GM19397 (cell line): ENCODE data around the gene ITIH1.

Experiments
- ATAC-seq: cut with Tn5 transposase; IDR thresholded peaks from one replicate; pipeline ENCODE4 v1.9.1; 2021; ENCODE audit warnings: mild to moderate bottlenecking, moderate library complexity; ENCODE audit not compliant: unreplicated experiment

ITIH1 gene

DNA sequence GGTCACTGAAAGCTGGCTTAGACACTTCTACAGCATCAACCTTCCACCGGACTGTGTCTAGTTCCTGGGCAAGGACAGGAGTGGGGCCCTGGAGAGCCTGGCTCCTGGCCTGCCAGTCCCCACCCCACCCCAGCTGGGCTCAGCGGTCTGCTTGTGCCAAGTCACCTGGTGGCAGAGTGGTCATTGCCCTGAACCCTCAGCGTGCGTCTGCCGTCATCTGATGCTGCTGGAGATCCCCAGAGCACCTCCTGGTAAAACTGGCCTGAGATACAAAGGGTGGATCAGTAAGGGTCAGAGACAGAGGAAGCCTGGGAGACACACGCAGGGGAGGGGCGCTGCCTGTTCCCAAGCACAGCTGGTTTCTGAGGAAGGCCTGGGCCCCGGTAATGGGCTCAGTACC lies 36.4 kb downstream of the ITIH1 start:
- no peak for ATAC-seq

DNA sequence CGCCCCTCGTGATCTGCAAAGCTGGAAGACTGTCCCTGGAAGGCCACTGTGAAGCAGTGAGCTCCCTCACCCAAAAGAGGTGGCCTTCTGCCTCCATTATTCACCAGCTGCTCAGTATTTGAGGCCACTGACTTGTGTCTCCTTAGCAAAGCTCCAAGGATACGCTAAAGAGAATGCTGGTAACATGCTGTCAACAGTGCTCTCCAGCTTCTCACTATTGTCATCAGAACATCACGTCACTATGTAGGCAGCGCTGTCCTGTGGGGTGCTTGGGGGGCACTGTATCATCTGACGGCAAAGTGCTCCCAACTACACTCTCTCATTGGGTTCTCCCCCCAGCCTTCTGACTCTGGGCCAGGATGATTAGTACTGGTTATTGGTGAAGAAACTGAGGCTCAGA lies 38.8 kb downstream of the ITIH1 start:
- ATAC-seq, result no peak

DNA sequence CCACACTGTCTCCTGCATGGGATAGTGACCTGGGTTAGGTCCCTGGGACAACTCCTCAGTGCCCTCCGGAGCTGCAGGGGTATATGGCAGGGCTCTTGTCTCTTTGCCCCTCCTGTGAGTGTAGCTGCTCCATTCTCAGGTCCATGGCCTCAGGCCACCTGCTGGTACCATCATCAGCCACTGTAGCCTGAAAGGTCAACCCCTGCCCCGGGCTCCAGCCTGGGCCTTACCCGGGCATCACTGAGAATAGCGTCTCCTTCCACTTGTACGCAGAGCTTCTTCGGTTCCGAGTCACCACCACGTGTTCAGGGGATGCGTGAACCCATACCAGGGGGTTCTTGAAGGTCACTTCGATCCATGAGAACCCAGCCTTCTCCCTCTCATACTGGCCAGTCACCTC lies 39.3 kb downstream of the ITIH1 start:
- no peak for ATAC-seq

DNA sequence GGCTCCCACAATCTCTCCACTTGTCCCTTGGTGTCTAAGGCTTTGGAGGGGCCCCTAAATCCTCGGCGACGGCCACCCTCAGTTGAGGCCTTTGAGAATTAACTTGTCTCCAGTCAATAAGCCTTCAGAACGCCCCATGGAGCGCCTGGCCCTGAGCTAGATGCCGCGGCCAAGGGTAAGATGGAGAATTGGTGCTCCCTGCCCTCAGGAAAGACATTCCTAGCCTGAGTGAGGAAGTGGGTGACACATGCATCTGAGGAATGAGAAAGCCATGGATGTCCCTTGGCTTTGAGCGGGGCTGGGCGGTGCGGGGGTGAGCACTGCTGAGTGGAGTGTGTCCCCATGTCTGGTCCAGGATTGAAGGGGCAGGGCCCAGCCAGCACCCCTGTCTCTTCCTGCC lies 39.8 kb downstream of the ITIH1 start:
- no peak for ATAC-seq

DNA sequence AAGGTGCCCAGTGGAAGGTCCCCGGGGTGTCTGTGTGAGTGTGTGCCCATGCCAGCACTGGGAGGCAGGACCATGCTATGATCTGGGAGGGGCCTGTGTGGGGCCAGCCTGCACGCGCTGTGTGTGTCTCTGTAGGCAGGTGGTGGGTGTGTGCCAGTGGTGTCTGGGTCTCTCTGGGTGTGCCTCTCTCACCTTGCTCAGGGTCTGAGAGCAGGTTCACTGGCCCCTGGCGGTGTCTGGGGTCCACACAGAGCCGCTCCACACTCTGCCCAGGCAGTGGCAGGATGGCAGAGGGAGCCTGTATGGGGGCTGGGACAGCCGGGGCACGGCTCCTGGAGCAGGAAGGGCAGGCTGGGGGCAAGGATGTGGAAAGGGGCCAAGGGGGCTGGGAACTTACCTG lies 40.5 kb downstream of the ITIH1 start:
- no peak for ATAC-seq

DNA sequence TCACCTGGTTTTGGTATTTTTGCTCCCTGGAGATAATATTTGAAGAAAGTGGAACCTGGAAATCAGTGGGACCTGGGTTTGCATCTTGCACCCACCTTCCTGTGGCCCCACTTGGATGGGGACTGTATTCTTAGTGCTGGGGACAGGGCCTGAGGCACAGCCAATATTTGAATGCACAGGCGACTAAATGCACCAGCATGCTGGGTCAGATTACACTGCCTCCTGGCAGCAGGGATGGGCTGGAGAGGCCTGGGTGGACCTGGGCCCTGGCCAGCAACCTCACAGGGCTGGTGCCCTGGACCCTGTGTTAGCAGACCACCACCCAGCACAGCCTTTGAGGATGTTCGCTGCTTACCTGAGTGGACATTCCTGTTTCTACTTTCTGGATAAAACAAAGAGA lies 42.5 kb downstream of the ITIH1 start:
- ATAC-seq, result no peak

DNA sequence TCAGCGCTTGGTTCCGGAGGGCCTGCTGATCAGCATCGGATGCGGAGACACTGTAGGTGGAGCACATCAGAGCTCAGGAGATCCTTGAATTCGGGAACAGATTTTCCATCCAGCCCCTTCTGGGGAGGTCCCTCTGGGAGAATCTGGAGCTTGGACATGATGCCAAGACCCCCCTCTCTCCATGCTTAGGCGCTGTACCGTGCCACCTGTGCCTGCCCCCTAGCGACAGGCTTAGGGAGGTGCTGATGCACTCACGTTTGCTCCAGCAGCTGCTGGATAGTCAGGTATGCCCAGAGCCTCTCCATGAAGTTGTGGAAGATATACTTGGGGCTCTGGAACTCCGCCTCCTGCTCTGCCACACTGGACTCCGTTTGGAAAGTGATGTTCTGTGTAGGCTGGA lies 43.3 kb downstream of the ITIH1 start:
- no peak for ATAC-seq

DNA sequence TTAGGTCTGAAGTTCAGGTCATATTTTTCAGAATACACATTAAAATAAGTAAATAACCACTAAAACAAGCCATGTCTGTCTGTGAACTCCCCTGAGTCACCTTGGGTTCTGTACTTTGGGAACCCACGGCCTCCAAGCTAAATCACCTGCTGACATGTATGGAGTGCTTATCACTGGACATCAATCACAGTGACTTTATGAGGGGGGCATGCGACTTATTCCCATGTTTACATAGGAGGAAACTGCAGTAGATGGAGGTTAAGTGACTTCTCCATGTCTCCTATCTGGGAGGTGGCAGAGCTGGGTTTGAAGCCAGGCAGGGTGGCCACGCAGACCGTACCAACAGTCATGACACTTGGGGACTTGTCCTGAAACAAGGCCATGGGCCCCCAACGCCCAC lies 45.0 kb downstream of the ITIH1 start:
- no peak for ATAC-seq

DNA sequence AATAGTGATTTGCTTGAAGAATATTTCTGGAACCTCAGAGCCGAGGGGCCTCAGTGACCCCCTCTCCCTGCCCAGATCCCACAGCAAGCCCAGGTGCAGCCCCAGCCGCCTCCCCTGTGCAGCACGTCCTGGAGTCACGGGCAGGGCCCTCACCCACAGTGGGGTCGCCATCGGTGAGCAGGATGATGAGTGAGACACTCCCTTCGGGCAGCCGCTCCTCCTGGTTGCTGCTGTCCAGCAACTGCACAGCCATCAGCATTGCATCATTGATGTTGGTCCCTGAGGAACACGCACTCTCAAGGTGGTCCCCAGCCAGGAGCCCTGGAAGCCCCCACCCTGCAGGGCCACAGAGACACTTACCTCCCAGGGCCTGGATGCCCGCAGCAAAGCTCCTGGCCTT lies 46.6 kb downstream of the ITIH1 start:
- no peak for ATAC-seq

DNA sequence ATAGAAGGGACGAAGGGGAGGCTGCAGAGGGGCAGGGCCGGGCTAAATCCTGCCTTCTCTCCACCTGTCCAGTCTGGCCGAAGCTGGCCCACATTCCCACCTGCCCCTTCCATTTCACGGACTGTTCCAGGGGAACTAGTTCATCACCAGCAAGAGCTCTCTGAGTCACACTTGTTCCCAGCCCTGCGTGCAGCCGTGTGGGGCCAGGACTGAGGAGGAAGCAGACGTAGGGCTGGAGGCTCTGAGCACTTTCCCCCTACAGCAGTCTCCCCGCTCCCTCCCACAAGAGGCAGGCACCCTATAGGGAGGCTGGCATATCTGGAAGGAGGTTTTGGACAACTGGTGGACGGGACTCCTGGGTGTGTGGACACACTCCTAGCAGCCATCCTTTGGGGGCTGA lies 50.0 kb downstream of the ITIH1 start:
- ATAC-seq, result no peak

DNA sequence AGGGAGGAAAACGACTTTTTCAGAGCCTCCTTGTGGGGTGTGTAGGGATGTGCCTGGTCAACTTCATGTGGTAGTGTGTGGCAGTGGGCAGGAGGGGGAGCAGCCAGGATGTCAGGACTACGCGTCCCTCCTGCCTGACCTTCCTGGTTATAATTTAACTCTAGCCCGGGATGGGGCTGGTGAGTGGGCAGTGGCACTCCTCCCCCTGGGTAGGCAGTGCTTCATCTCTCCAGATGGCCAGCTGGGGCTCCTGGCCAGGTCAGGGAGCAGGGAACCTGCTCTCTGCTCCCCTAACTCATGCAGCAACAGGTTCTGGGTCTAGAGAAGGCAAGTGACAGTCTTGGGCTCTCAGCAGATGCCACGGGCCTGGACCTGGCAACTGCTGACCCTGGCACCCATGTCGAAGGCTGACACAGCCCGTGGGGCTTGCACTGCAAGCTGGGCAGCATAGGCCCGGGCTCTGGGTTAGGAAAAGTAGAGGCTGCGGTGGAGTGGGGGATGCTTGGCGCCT lies 50.5 kb downstream of the ITIH1 start:
- ATAC-seq, result no peak

DNA sequence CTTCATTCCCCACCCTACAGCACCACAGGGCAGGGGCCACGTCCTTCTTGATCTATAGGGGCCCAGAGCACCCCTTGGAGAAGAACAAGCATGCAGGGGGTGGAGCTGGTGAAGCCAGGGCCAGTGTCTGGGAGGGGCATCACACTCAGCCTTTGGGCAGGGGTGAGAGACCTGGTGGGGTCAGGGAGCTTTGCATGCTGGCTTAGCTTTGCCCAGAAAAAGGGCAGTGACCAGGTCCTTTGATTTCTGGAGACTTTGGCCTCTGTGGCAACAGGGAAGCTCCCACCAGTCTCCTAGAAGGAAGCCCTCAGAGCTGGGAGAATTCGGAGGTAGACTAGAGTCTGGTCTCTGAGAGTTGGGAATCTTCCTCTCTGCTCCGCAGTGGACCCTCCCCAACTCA lies 52.1 kb downstream of the ITIH1 start:
- ATAC-seq, result no peak

DNA sequence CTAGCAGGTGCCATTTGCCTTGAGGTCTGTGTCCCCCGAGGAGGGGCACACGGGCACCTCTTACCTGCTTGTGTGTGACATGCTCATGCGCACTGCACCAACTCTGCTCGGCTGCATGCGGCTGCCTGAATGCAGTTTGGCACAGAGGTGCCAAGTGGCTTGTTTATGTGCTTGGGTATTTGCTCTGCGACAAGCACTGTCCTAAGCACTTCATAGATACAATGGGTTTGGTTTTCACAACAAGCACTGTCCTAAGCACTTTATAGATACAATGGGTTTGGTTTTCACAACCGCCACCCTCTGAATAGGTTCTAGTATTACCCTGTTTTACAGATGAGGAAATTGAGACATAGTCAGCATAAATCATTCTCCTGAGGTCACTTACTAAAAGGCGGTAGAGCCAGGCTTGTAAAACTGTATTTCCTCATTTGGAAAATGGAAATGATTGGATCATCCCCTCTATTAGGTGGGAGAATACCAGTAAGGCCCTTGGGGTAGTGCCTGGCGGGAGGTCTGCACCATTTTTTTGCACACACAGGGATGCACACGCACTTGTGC lies 52.6 kb downstream of the ITIH1 start:
- no peak for ATAC-seq

DNA sequence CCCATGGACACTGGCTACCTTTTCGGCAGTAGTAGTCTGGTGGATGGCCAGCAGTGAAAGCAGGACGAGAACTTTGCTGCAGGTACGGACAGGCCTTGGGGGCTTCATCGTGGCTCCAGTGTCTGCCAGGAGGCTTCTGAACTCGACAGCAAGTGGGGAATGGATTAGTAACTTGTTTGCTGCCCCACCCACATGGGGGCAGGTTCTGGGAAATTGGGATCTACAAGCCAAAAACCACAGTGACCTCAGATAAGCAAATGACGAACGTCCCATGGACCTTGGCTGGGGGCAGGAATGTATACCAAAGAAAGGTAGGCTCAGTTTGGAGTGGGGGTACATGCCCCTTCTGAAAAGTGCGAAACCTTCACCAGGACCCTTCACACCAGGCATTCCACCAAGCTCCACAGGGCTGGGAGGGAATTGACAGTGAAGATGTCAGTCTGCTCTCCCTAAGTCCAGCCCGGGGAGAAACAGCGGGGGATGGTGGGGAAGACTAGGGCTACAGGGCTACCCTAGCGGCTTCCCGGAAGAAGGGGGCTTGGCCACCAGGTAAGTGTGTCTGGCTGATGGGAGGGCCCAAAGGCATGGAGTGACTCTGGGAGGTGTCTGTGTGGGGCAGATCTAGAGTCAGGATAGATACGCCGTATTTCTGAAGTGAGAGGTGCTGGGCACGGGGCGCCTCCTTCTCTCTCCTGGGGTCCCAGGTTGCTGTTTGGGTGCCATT lies 53.3 kb downstream of the ITIH1 start, which contains the start of gene ITIH4:
ITIH4 (minus strand) TSS at position 138 of the 724 bp plus-strand sequence; CDS start at position 108, 30 bp downstream.
- no peak for ATAC-seq

DNA sequence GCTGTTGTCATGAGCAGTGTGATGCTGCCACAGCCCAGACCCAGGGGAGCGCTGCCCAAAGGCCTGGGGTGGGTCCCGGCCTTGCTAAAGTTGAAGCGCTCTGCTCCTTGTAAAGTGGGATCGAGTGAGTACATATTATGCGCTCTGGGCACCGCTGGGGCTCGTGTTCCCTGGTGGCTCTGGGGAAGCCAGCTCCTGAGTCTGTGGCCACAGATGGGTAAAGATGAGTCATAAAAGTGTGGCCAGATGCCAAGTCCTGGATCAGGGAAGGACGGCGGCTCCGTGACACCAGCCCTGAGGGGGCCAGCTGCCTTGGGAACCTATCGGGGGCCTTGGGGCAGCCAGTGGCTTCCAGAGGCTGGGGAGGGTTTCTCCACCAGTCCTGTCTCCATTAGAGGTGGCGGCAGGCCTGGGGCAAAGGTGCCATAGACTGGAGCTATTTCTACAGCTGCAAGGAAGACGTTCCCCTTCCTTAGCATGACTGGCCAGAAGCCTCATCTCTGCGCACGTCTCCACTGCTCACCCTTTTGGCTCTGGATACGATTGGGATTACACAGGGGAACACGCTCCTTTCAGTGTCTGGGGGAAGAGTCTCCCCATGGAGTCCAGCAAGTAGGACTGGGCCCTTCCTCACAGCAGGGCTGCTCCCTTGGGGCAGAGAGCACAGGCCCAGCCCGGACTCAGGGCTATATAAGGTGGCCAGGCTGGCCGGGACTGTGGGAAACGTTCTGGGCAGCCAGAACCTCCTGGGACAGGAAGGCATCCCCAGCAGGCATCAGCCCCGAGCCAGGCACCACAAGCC lies 54.3 kb downstream of the ITIH1 start:
- no peak for ATAC-seq

DNA sequence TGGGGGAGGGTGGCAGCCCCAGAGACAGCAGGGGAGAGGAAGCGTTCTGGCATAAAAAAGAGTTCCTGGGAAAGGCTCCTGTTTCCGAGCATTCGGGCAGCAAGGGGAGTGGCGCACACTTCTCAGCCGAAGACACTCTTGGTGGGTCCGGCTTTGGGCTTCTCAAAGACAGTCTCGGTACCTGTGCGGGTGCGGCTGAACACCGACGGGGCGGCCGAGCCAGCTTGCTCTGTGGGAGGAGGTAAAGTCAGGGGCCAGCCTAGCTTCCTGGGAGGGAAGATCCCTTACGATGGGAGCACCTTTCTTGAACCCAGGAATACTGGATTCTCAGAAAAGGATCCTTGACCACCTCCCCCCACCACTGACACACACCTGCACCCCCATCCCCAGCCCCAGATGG lies 55.8 kb downstream of the ITIH1 start:
- ATAC-seq, result no peak

DNA sequence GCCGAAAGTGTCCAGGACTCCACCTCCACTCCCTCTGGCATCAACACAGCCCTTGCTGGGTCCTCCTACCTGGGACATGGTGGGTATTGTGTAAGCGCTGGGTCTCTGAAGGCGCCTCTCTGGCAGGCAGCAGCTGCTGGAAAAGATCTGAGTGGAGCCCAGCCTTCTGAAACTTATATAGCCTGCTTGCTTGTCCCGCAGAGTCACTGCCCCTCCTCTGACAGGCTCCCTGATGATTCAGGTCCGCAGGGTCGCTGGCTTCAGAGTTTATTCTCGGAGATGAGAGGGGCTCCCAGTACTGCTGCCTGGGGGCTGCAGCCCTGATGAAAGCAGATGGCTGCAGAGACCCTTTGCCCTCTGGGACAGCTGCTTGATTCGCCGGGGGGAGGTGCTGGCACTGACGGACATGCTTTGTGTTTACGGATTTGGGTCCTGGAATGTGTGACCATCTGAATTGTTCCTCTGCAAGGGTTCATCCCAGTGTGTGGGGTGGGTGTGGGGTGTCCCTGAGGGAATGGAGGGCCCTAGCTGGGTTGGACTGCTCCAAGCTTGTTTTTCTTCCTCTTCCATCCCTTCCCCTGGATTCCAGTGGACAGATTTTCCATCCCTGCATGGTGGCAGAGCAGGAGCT lies 57.6 kb downstream of the ITIH1 start, which contains the start of gene MUSTN1:
MUSTN1 (minus strand) TSS at position 149 of the 631 bp plus-strand sequence; CDS start at position 78, 71 bp downstream.
- no peak for ATAC-seq

DNA sequence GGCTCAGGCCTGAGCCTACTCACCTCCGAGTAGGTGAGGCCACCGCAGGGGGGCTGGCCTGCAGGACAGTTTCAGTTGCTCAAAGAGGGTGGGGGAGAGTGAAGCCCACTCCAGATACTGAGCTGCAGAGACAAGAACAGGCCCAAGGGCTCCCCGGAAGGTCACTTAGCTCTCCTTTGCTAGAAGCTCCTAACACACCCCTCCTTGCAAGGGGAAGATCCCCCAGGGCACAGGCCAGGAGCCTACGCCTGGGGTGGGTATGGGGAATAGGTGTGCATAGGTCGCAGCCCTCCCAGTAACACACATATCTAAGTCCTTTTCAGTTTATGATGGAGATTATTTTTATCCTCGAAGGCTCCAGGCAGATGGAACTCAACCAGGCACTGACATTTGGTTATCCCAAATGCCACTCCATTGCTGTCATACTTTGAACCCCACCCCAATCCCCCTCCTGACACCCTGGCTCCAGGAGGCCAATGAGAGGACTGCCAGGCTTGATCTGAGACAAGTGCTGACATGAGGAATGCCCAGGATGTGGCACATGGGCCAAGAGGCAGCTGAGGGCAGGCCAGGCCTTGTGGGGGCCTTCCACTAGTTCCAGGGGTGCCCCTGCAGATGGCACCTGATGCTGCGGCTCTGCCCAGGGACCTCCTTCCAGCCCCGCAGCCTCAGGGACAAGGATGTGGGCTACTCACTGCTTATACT lies 58.5 kb downstream of the ITIH1 start:
- no peak for ATAC-seq

DNA sequence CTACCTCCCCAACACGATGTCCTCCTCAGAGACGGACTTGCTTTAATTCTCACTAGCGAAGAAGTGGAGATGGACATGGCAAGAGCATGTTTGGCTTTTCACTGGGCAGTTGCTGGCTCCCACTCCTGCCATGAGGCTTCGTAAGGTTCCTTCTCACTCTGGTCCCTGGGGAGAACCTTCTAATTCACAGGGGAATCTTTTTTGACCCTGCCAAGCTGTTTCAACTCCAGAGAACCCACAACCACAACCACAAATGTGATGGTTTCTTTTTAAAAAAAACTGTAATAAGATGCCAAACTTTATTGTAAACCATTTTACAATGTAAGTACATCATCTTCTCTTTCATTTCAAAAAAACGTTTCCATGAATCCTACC lies 59.1 kb downstream of the ITIH1 start:
- ATAC-seq, result no peak

DNA sequence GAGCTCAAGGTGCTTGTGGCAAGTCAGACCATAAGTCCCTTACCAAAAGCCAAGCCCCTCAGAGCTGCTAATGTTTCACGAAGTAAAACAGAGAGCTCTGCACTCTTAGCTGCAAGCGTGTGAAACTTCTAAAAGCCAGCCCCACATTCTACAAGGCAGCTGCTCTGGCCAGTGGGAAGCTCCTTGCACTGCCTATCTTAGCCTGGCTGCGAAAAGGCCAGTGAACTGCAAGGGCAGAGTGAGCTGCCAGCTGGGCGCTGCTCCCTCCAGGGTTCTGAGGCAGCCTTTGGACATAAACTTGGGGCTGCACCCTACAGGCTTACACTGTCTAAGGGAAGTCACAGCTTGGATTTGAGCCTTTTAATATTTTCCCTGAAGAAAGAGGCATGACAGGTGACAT lies 59.6 kb downstream of the ITIH1 start:
- ATAC-seq, result no peak
